Panc1 (cell line): Measurements from ENCODE around the gene WAC.

Source experiments
- SIN3A ChIP-seq: IDR thresholded peaks from 2 replicates; pipeline ENCODE4 v1.6.1; 2012; ENCODE audit warnings: low read depth, mild to moderate bottlenecking, low read length, moderate library complexity, borderline replicate concordance; ENCODE audit not compliant: insufficient read depth
- TF ChIP-seq, protein P1 (sequence below): fragments of 450-650 bp; IDR thresholded peaks from 2 replicates; pipeline ENCODE4 v1.5.1; 2017; ENCODE audit warnings: mild to moderate bottlenecking

DNA sequence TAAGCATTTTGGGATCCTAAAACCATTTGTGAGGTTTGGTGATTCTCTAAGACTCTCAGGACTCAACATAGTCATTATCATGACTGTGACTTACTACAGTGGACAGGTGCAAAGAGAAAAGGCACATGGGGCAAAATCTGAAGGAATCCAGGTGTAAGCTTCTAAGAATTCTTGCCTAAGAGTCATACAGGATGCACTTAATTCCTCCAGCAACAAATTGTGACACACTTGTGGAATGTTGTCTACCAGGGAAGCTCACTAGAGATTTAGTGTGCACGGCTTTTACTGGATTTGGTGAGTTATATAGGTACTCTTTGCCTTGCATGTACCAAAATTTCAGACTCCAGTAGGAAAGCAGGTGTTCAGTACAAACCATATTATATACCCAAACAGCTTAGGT, 47.9 kb downstream of the WAC start:
- TF ChIP-seq, protein P1, sequence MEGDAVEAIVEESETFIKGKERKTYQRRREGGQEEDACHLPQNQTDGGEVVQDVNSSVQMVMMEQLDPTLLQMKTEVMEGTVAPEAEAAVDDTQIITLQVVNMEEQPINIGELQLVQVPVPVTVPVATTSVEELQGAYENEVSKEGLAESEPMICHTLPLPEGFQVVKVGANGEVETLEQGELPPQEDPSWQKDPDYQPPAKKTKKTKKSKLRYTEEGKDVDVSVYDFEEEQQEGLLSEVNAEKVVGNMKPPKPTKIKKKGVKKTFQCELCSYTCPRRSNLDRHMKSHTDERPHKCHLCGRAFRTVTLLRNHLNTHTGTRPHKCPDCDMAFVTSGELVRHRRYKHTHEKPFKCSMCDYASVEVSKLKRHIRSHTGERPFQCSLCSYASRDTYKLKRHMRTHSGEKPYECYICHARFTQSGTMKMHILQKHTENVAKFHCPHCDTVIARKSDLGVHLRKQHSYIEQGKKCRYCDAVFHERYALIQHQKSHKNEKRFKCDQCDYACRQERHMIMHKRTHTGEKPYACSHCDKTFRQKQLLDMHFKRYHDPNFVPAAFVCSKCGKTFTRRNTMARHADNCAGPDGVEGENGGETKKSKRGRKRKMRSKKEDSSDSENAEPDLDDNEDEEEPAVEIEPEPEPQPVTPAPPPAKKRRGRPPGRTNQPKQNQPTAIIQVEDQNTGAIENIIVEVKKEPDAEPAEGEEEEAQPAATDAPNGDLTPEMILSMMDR, result no peak
- no peak for TF ChIP-seq SIN3A
